Endodermal cell (in vitro differentiated cells): Measurements from ENCODE around the gene SDF2. TPM values are rescaled to one million over a fixed set of nuclear protein-coding genes. Genes with fewer than 3 reads are reported as not detected.

Source experiments
- DNase-seq: peaks from one replicate; pipeline ENCODE4 v3.0.0-alpha.2; 2017
- H3K27ac ChIP-seq: 2 replicates; pipeline ENCODE4 v1.5.1; 2013; ENCODE audit warnings: mild to moderate bottlenecking, low read depth, low read length, moderate library complexity
- H3K27me3 ChIP-seq: 2 replicates; pipeline ENCODE4 v1.6.1; 2013; ENCODE audit warnings: mild to moderate bottlenecking, low read length, moderate library complexity; ENCODE audit not compliant: insufficient read depth, control insufficient read depth, poor library complexity, severe bottlenecking
- H3K36me3 ChIP-seq: 2 replicates; pipeline ENCODE4 v1.7.0; 2013; ENCODE audit warnings: mild to moderate bottlenecking, low read length, moderate library complexity; ENCODE audit not compliant: control insufficient read depth, insufficient read depth
- H3K4me1 ChIP-seq: one replicate; pipeline ENCODE4 v1.7.0; 2013; ENCODE audit warnings: low read length; ENCODE audit not compliant: control insufficient read depth, insufficient read depth
- H3K4me3 ChIP-seq: 2 replicates; pipeline ENCODE4 v1.5.1; 2013; ENCODE audit warnings: mild to moderate bottlenecking, low read length, moderate library complexity
- H3K9ac ChIP-seq: 2 replicates; pipeline ENCODE4 v1.6.1; 2013; ENCODE audit warnings: mild to moderate bottlenecking, low read length, moderate library complexity; ENCODE audit not compliant: poor library complexity, severe bottlenecking; ENCODE audit errors: extremely low read depth
- H3K9me3 ChIP-seq: 2 replicates; pipeline ENCODE4 v1.6.1; 2013; ENCODE audit warnings: mild to moderate bottlenecking, low read length, moderate library complexity; ENCODE audit not compliant: control insufficient read depth
- H3K27ac Mint-ChIP-seq: 2 replicates; pipeline ENCODE4 v1.8.0; 2020; ENCODE audit warnings: mixed read lengths
- H3K27me3 Mint-ChIP-seq: 2 replicates; pipeline ENCODE4 v1.8.0; 2021; ENCODE audit warnings: mild to moderate bottlenecking, mixed read lengths; ENCODE audit not compliant: insufficient read depth
- H3K36me3 Mint-ChIP-seq: 2 replicates; pipeline ENCODE4 v1.8.0; 2020; ENCODE audit warnings: low read depth, mixed read lengths
- H3K4me1 Mint-ChIP-seq: 2 replicates; pipeline ENCODE4 v1.8.0; 2020; ENCODE audit warnings: mixed read lengths
- H3K4me3 Mint-ChIP-seq: 2 replicates; pipeline ENCODE4 v1.8.0; 2020; ENCODE audit warnings: mild to moderate bottlenecking, moderate library complexity, mixed read lengths
- H3K9me3 Mint-ChIP-seq: 2 replicates; pipeline ENCODE4 v1.8.0; 2020; ENCODE audit warnings: mild to moderate bottlenecking, mixed read lengths
- WGBS, 2 experiments: methylation state at CpG; one replicate each; pipeline versions ENCODE4 v1.1.5 to v1.1.7; 2013; ENCODE audit warnings: missing lambda C conversion rate in 2 of 2, mixed read lengths in 1 of 2; ENCODE audit not compliant: insufficient coverage in 1 of 2, insufficient read length in 1 of 2; 5-methylcytosine and 5-hydroxymethylcytosine counted together
- total RNA-seq, 2 donors: library from RNA; stranded (reverse); fragmentation: NEBNext Ultra II Directional in 1 of 2; extraction: Animal tissue kit (Norgen Biotek cat#: 25700) in 1 of 2; gene quantifications; 2 replicates in 1 of 2; 3 replicates in 1 of 2; pipeline ENCODE4 v1.2.1, GENCODE V29; 2021
- TF ChIP-seq, protein P1 (sequence below): fragments of 200-600 bp; sonication (generic); conservative IDR thresholded peaks from 2 replicates; pipeline ENCODE4 v1.5.0; 2021; ENCODE audit warnings: antibody characterized with exemption, mild to moderate bottlenecking

Gene SDF2
- total RNA-seq, 2 donors from 2014 or later: 40.6 to 42.6 TPM

DNA sequence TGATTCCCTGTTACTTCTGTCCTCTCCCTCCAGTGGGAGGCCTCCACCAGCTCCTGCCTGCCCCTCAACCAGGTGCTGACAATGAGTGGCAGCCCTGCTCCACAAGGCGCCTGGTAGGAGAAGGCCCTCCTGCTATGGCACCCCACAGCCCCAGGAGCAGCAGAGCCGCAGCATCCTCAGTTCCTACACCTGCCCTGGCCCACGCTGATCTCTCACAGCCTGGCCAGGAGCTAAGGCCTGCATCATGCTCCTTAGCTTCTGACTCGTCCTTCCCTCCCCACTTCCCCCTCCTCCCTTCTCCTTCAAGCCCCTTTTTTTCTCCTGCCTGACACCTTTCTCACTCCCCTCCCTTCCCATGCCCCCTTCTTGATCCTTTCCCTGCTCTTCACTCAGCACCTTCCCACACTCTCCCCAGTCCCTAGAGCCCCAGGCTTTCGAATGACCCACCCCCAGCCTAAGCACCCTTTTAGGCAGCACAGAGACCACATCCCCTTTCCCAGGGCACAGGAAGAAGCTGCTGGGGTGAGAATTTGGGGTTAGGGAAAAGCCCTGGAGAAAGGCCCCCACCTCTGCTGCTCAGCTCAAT lies 43.5 kb upstream of the SDF2 start:
- H3K27ac Mint-ChIP-seq: peak overlapping the region; percentile 86
- DNase-seq: no peak
- 81 to 84% methylated on average over 3 to 5 of the region's 5 CpGs for WGBS, 2 experiments
- peaks cover 17% of the 10 kb centered on the region for H3K4me1 Mint-ChIP-seq
- TF ChIP-seq, protein P1, sequence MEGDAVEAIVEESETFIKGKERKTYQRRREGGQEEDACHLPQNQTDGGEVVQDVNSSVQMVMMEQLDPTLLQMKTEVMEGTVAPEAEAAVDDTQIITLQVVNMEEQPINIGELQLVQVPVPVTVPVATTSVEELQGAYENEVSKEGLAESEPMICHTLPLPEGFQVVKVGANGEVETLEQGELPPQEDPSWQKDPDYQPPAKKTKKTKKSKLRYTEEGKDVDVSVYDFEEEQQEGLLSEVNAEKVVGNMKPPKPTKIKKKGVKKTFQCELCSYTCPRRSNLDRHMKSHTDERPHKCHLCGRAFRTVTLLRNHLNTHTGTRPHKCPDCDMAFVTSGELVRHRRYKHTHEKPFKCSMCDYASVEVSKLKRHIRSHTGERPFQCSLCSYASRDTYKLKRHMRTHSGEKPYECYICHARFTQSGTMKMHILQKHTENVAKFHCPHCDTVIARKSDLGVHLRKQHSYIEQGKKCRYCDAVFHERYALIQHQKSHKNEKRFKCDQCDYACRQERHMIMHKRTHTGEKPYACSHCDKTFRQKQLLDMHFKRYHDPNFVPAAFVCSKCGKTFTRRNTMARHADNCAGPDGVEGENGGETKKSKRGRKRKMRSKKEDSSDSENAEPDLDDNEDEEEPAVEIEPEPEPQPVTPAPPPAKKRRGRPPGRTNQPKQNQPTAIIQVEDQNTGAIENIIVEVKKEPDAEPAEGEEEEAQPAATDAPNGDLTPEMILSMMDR: no peak
- H3K36me3 ChIP-seq: peaks cover 33% of the 10 kb centered on the region
- no peaks in the 10 kb centered on the region for H3K9me3 ChIP-seq
- H3K27me3 ChIP-seq: no peaks in the 10 kb centered on the region
- H3K27ac ChIP-seq: no peak overlapping the region
- H3K4me1 ChIP-seq: peaks cover 3% of the 10 kb centered on the region
- H3K27me3 Mint-ChIP-seq: no peaks in the 10 kb centered on the region
- H3K4me3 ChIP-seq: no peak overlapping the region
- no peak overlapping the region for H3K4me3 Mint-ChIP-seq
- peaks cover 33% of the 10 kb centered on the region for H3K36me3 Mint-ChIP-seq
- no peaks in the 10 kb centered on the region for H3K9me3 Mint-ChIP-seq
- no peak overlapping the region for H3K9ac ChIP-seq

GRCh38 chr17:28704219-28704858 lies 42.6 kb upstream of the SDF2 start:
- no peak overlapping the region for H3K4me3 Mint-ChIP-seq

DNA sequence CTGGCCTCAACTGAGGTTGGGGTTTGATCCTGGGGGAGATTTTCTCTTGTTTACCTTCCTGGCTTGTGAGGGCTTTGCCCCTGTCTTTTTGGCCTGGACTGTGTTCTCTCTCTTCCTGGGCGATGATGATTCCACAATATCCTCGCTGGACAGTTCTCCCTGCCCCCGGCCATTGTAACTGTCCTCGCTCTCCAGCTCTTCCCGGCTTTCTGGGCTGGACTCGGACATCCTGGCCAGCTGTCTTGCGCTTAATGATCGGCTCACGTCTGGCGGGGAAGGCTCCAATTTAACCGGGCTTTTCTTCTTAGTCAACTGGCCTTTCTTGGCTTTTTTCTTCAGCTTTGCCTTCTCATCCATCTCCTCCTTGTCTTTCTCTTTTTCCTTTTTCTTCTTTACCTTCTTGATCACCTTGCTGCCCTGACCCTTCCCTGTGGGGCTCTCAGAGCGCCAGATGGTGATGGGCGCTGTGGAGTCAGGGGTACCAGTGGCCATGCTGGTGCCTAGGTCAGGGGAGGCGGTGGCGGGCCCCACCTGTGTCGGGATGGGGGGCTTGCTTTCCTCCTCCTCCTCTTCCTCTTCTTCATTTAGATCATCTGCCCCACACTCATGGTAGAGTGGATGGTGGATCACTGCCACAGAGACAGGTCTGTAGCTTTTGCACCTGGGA lies 42.0 kb upstream of the SDF2 start:
- Mint-ChIP-seq H3K27ac (no peak overlapping the region), H3K9me3 (no peaks in the 10 kb centered on the region), H3K27me3 (no peaks in the 10 kb centered on the region), H3K4me1 (peaks cover 17% of the 10 kb centered on the region), H3K36me3 (peaks cover 46% of the 10 kb centered on the region), H3K4me3 (no peak overlapping the region)
- no peak for DNase-seq
- Histone ChIP-seq H3K27me3 (no peaks in the 10 kb centered on the region), H3K9ac (no peak overlapping the region), H3K4me1 (peaks cover 4% of the 10 kb centered on the region), H3K27ac (peak overlapping the region; percentile 27), H3K9me3 (no peaks in the 10 kb centered on the region), H3K4me3 (no peak overlapping the region), H3K36me3 (peaks cover 47% of the 10 kb centered on the region)
- TF ChIP-seq, protein P1: no peak
- 93 to 94% methylated on average over 13 to 16 of the region's 16 CpGs for WGBS, 2 experiments

More at GRCh38 chr17:28704219-28704858, 42.6 kb upstream of the SDF2 start:
- peaks cover 40% of the 10 kb centered on the region for H3K36me3 Mint-ChIP-seq
- peaks cover 17% of the 10 kb centered on the region for H3K4me1 Mint-ChIP-seq
- 91 to 100% methylated on average over 6 to 14 of the region's 14 CpGs for WGBS, 2 experiments
- Histone ChIP-seq H3K4me3 (no peak overlapping the region), H3K9ac (no peak overlapping the region), H3K27ac (no peak overlapping the region), H3K36me3 (peaks cover 41% of the 10 kb centered on the region), H3K4me1 (peaks cover 3% of the 10 kb centered on the region), H3K27me3 (no peaks in the 10 kb centered on the region), H3K9me3 (no peaks in the 10 kb centered on the region)
- no peaks in the 10 kb centered on the region for H3K27me3 Mint-ChIP-seq
- no peak for DNase-seq
- TF ChIP-seq, protein P1: no peak
- no peaks in the 10 kb centered on the region for H3K9me3 Mint-ChIP-seq
- H3K27ac Mint-ChIP-seq: peak overlapping the region; percentile 86
